NT2/D1 (cell line): ENCODE results near the gene ACBD3.

Experiments used
- DNase-seq: peaks from one replicate; pipeline ENCODE4 v3.0.0-alpha.2; 2011; ENCODE audit warnings: low read depth, low spot score
- H3K27me3 ChIP-seq: 2 replicates; pipeline ENCODE4 v1.6.0; 2011; ENCODE audit warnings: mild to moderate bottlenecking; ENCODE audit not compliant: insufficient read length, insufficient read depth
- H3K36me3 ChIP-seq: 2 replicates; pipeline ENCODE4 v1.6.1; 2011; ENCODE audit warnings: mild to moderate bottlenecking, low read length, mixed read lengths; ENCODE audit not compliant: insufficient read depth, insufficient read length
- H3K4me1 ChIP-seq: 2 replicates; pipeline ENCODE4 v1.5.1; 2011; ENCODE audit not compliant: insufficient read depth, insufficient read length
- H3K4me3 ChIP-seq: 2 replicates; pipeline ENCODE4 v1.5.1; 2011; ENCODE audit warnings: low read depth; ENCODE audit not compliant: insufficient read length
- H3K9ac ChIP-seq: 2 replicates; pipeline ENCODE4 v1.6.0; 2011; ENCODE audit warnings: low read depth; ENCODE audit not compliant: insufficient read length
- H3K9me3 ChIP-seq: 2 replicates; pipeline ENCODE4 v1.5.1; 2011; ENCODE audit warnings: mild to moderate bottlenecking, low read length; ENCODE audit not compliant: insufficient read depth
- SUZ12 ChIP-seq: IDR thresholded peaks from 2 replicates; pipeline ENCODE4 v1.6.1; 2011; ENCODE audit not compliant: insufficient read length, insufficient read depth; ENCODE audit errors: extremely low read depth
- YY1 ChIP-seq: IDR thresholded peaks from 2 replicates; pipeline ENCODE4 v1.6.1; 2011; ENCODE audit not compliant: insufficient read length, insufficient read depth
- ZNF274 ChIP-seq: IDR thresholded peaks from 2 replicates; pipeline ENCODE4 v1.6.1; 2011; ENCODE audit warnings: mild to moderate bottlenecking, low read depth, low read length

The ACBD3 gene

GRCh38 chr1:226186124-226187018, at the start of gene ACBD3:
Gene ACBD3, minus strand, starts transcription at chr1:226186741. Its CDS starts 66 bp downstream, at chr1:226186675.
- Histone ChIP-seq H3K36me3 (peaks cover 24% of the 10 kb centered on the region), H3K9ac (peak within 1 kb of the TSS; percentile 99), H3K27me3 (no peaks in the 10 kb centered on the region), H3K9me3 (no peaks in the 10 kb centered on the region), H3K4me1 (peaks cover 3% of the 10 kb centered on the region), H3K4me3 (peak within 1 kb of the TSS; percentile 95)
- peak; percentile 85 for DNase-seq
- TF ChIP-seq SUZ12, result no peak
- TF ChIP-seq YY1, result peak; percentile 60

- Histone ChIP-seq H3K4me1 (no peaks in the 10 kb centered on the region), H3K4me3 (no peak overlapping the region), H3K9ac (no peak overlapping the region), H3K9me3 (no peaks in the 10 kb centered on the region), H3K27me3 (no peaks in the 10 kb centered on the region), H3K36me3 (peaks cover 70% of the 10 kb centered on the region)
- TF ChIP-seq SUZ12, result no peak
- TF ChIP-seq YY1, result no peak
- TF ChIP-seq ZNF274, result no peak
- DNase-seq, result no peak
Observed at GRCh38 chr1:226233806-226234205, 47.3 kb upstream of the ACBD3 start.

- no peaks in the 10 kb centered on the region for H3K9me3 ChIP-seq
- peaks cover 68% of the 10 kb centered on the region for H3K36me3 ChIP-seq
- no peak for DNase-seq
- H3K9ac ChIP-seq, result no peak overlapping the region
- H3K4me3 ChIP-seq, result no peak overlapping the region
- no peak for TF ChIP-seq ZNF274
- TF ChIP-seq YY1, result no peak
- no peak for TF ChIP-seq SUZ12
- H3K27me3 ChIP-seq, result no peaks in the 10 kb centered on the region
- H3K4me1 ChIP-seq, result no peaks in the 10 kb centered on the region
Observed at GRCh38 chr1:226233293-226233692, 46.8 kb upstream of the ACBD3 start.

GRCh38 chr1:226226601-226227000, 40.1 kb upstream of the ACBD3 start:
- no peak for DNase-seq
- Histone ChIP-seq H3K9ac (no peak overlapping the region), H3K9me3 (no peaks in the 10 kb centered on the region), H3K27me3 (peaks cover 36% of the 10 kb centered on the region), H3K4me1 (peaks cover 2% of the 10 kb centered on the region), H3K4me3 (no peak overlapping the region), H3K36me3 (peaks cover 20% of the 10 kb centered on the region)
- TF ChIP-seq YY1, result no peak
- no peak for TF ChIP-seq ZNF274
- no peak for TF ChIP-seq SUZ12

- TF ChIP-seq SUZ12, result no peak
- no peak for TF ChIP-seq YY1
- no peak for TF ChIP-seq ZNF274
Observed at GRCh38 chr1:226223786-226224244, 37.3 kb upstream of the ACBD3 start.

GRCh38 chr1:226223157-226223785, 36.7 kb upstream of the ACBD3 start, which contains the start of gene MIXL1:
Gene MIXL1, plus strand, starts transcription at chr1:226223664. Its CDS starts 18 bp downstream, at chr1:226223682.
- no peaks in the 10 kb centered on the region for H3K9me3 ChIP-seq
- no peak for TF ChIP-seq SUZ12
- TF ChIP-seq ZNF274, result no peak
- TF ChIP-seq YY1, result no peak
- no peaks in the 10 kb centered on the region for H3K36me3 ChIP-seq
- H3K9ac ChIP-seq, result peak within 1 kb of the TSS; percentile 89
- peak within 1 kb of the TSS; percentile 78 for H3K4me3 ChIP-seq
- no peak for DNase-seq
- H3K27me3 ChIP-seq, result peaks cover 36% of the 10 kb centered on the region
- peaks cover 2% of the 10 kb centered on the region for H3K4me1 ChIP-seq

More at GRCh38 chr1:226223786-226224244, 37.3 kb upstream of the ACBD3 start:
- Histone ChIP-seq H3K9me3 (no peaks in the 10 kb centered on the region), H3K27me3 (peaks cover 36% of the 10 kb centered on the region), H3K4me1 (peaks cover 2% of the 10 kb centered on the region), H3K4me3 (peak overlapping the region; percentile 78), H3K9ac (peak overlapping the region; percentile 89), H3K36me3 (peaks cover 3% of the 10 kb centered on the region)
- no peak for DNase-seq

- Histone ChIP-seq H3K27me3 (peaks cover 36% of the 10 kb centered on the region), H3K4me1 (peaks cover 2% of the 10 kb centered on the region), H3K9ac (no peak overlapping the region), H3K36me3 (no peaks in the 10 kb centered on the region), H3K4me3 (peak overlapping the region; percentile 78), H3K9me3 (no peaks in the 10 kb centered on the region)
- no peak for TF ChIP-seq YY1
- no peak for TF ChIP-seq ZNF274
- TF ChIP-seq SUZ12, result no peak
- no peak for DNase-seq
Observed at GRCh38 chr1:226222686-226223085, 36.1 kb upstream of the ACBD3 start.
